ENCODE results near the gene SLAMF9.

Gene SLAMF9

GRCh38 chr1:159973350-159973940, 19.4 kb upstream of the SLAMF9 start:
- no peak for ATAC-seq
- TF ChIP-seq TSHZ2 (CRISPR knock-in tag; IDR thresholded peaks at IDR 0.05) (no peak), ZNF70 (CRISPR knock-in tag; IDR thresholded peaks at IDR 0.05) (no peak), GLIS3 (CRISPR knock-in tag; IDR thresholded peaks at IDR 0.05) (no peak), RARB (CRISPR knock-in tag; IDR thresholded peaks at IDR 0.05) (no peak), TOX (CRISPR knock-in tag; IDR thresholded peaks at IDR 0.05; ENCODE audit: borderline replicate concordance) (no peak), PPARA (CRISPR knock-in tag; IDR thresholded peaks at IDR 0.05; ENCODE audit: borderline replicate concordance) (no peak), ZFP30 (CRISPR knock-in tag; IDR thresholded peaks at IDR 0.05) (no peak), ARNTL (CRISPR knock-in tag; IDR thresholded peaks at IDR 0.05; ENCODE audit: borderline replicate concordance, low read depth) (no peak), CREB5 (CRISPR knock-in tag; IDR thresholded peaks at IDR 0.05; ENCODE audit: low read depth) (no peak), SNAI2 (CRISPR knock-in tag; IDR thresholded peaks at IDR 0.05) (no peak), ZFP3 (CRISPR knock-in tag; IDR thresholded peaks at IDR 0.05) (no peak), OSR1 (CRISPR knock-in tag; IDR thresholded peaks at IDR 0.05) (no peak)
- TF ChIP-seq, protein P1, sequence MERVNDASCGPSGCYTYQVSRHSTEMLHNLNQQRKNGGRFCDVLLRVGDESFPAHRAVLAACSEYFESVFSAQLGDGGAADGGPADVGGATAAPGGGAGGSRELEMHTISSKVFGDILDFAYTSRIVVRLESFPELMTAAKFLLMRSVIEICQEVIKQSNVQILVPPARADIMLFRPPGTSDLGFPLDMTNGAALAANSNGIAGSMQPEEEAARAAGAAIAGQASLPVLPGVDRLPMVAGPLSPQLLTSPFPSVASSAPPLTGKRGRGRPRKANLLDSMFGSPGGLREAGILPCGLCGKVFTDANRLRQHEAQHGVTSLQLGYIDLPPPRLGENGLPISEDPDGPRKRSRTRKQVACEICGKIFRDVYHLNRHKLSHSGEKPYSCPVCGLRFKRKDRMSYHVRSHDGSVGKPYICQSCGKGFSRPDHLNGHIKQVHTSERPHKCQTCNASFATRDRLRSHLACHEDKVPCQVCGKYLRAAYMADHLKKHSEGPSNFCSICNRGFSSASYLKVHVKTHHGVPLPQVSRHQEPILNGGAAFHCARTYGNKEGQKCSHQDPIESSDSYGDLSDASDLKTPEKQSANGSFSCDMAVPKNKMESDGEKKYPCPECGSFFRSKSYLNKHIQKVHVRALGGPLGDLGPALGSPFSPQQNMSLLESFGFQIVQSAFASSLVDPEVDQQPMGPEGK (CRISPR knock-in tag; IDR thresholded peaks at IDR 0.05; ENCODE audit: borderline replicate concordance), result no peak
- TF ChIP-seq, protein P2, sequence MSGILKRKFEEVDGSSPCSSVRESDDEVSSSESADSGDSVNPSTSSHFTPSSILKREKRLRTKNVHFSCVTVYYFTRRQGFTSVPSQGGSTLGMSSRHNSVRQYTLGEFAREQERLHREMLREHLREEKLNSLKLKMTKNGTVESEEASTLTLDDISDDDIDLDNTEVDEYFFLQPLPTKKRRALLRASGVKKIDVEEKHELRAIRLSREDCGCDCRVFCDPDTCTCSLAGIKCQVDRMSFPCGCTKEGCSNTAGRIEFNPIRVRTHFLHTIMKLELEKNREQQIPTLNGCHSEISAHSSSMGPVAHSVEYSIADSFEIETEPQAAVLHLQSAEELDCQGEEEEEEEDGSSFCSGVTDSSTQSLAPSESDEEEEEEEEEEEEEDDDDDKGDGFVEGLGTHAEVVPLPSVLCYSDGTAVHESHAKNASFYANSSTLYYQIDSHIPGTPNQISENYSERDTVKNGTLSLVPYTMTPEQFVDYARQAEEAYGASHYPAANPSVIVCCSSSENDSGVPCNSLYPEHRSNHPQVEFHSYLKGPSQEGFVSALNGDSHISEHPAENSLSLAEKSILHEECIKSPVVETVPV (CRISPR knock-in tag; IDR thresholded peaks at IDR 0.05), result no peak

DNA sequence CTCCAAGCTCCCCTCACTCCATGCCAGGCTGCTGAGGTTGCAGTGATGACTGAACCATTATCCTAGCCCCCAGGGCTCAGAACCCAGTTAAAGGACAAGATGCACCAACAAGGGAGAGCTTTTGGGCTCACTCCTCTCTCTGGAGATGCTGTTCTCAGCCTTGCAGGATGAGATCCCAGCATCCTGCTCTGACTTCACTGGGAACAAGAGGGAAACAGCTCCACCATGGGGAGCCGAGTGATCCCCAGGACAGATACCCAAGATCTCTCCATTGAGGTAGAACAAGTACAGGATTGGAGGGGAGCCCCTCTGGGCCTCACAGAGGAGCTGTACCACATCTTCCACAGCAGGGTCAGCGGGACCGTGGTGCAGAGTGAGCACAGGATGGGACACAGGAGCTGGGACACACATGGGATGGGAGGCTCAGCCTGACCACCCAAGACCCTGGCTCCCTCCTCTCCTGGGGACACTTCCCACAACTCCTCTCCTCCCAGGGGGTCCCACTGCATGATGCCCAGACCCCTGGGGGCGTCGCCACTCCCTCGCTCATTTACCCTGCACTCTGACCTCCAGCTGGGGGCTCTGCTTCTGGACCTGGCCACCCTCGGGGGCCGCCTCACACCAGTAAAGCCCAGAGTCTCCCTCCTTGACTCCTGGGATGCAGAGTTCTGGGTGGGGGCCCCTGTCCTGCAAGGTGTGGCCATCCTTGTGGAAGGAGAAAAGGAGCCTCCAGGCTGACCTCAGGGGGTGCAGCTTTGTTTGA, 18.6 kb upstream of the SLAMF9 start:
- ATAC-seq, result no peak
- TF ChIP-seq ARNTL (CRISPR knock-in tag; IDR thresholded peaks at IDR 0.05; ENCODE audit: borderline replicate concordance, low read depth) (no peak), SNAI2 (CRISPR knock-in tag; IDR thresholded peaks at IDR 0.05) (no peak), POU6F1 (CRISPR knock-in tag; IDR thresholded peaks at IDR 0.05; ENCODE audit: borderline replicate concordance, low read depth) (no peak), OSR1 (CRISPR knock-in tag; IDR thresholded peaks at IDR 0.05) (no peak), ZFP3 (CRISPR knock-in tag; IDR thresholded peaks at IDR 0.05) (no peak), ISL1 (CRISPR knock-in tag; IDR thresholded peaks at IDR 0.05) (no peak), GLIS3 (CRISPR knock-in tag; IDR thresholded peaks at IDR 0.05) (no peak), ZNF565 (CRISPR knock-in tag; conservative IDR thresholded peaks at IDR 0.05; ENCODE audit: low read depth) (no peak), ZNF8 (CRISPR knock-in tag; IDR thresholded peaks at IDR 0.05) (no peak), ZNF70 (CRISPR knock-in tag; IDR thresholded peaks at IDR 0.05) (no peak), CSDC2 (CRISPR knock-in tag; IDR thresholded peaks at IDR 0.05) (no peak), ZC3H10 (CRISPR knock-in tag; IDR thresholded peaks at IDR 0.05) (no peak), ESRRG (CRISPR knock-in tag; IDR thresholded peaks at IDR 0.05) (no peak)
- TF ChIP-seq, protein P1 (CRISPR knock-in tag; IDR thresholded peaks at IDR 0.05; ENCODE audit: borderline replicate concordance), result no peak
